ENCODE data around the gene PTGES3. TPM values are rescaled to one million over a fixed set of nuclear protein-coding genes. Genes with fewer than 3 reads are reported as not detected.

Gene PTGES3
- total RNA-seq, 3 donors from 2014 or later: 155 to 223 (median 164) TPM

DNA sequence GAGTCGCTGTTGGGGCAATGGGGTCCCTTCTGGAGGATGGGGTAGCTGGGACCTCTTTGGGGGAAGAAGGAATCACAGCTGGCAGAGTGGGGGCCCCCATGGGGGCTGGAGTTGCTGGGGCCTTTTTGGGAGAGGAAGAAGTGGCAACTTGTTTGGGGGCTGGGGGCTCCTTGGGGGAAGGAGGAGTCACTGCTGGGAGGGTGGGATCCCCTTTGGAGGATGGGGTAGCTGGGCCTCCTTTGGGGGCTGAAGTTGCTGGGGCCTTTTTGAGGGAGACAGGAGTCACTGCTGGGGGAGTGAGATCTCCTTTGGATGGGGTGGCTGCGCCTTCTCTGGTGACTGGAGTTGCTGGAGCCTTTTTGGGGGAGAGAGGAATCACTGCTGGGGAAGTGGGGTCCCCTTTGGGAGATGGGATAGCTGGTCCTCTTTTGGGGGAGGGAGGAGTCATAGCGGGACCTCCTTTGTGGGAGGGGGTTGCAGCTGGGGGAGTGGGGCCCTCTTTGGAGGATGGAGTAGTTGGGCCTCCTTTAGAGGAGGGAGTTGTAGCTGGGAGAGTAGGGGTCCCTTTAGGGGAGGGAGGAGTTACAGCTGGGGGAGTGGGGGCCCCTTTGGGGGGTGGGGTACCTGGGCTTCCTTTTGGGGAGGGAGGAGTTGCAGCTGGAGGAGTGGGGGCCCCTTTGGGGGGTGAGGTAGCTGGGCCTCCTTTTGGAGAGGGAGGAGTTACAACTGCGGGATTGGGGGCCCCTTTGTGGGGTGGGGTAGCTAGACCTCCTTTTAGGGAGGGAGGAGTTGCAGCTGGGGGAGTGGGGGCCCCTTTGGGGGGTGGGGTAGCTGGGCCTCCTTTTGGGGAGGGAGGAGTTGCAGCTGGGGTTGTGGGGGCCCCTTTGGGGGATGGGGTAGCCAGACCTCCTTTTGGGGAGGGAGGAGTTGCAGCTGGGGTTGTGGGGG lies 29.1 kb upstream of the PTGES3 start:
- DNase-seq: no peak
- H3K4me1 ChIP-seq (ENCODE audit: low read depth): peaks cover 22% of the 10 kb centered on the region

DNA sequence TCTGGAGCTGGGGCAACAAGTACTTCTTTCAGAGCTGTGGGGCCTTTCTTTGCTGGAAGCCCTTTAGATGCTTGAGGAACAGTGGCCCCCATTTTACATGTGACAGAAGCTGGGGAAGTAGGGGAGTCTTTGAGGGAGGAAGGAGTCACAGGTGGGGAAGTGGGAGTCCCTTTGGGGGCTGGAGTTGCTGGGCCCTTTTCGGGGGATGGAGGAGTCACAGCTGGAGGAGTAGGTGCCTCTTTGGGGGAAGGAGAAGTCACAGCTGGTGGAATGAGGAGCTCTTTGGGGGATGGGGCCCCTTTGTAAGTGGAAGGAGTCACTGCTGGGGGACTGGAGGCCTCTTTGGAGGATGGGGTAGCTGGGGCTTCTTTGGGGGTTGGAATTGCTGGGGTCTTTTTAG lies 28.4 kb upstream of the PTGES3 start:
- peaks cover 18% of the 10 kb centered on the region for H3K36me3 ChIP-seq (ENCODE audit: low read depth)
- H3K4me1 ChIP-seq (ENCODE audit: low read depth): peaks cover 16% of the 10 kb centered on the region
- TF ChIP-seq, protein P1, sequence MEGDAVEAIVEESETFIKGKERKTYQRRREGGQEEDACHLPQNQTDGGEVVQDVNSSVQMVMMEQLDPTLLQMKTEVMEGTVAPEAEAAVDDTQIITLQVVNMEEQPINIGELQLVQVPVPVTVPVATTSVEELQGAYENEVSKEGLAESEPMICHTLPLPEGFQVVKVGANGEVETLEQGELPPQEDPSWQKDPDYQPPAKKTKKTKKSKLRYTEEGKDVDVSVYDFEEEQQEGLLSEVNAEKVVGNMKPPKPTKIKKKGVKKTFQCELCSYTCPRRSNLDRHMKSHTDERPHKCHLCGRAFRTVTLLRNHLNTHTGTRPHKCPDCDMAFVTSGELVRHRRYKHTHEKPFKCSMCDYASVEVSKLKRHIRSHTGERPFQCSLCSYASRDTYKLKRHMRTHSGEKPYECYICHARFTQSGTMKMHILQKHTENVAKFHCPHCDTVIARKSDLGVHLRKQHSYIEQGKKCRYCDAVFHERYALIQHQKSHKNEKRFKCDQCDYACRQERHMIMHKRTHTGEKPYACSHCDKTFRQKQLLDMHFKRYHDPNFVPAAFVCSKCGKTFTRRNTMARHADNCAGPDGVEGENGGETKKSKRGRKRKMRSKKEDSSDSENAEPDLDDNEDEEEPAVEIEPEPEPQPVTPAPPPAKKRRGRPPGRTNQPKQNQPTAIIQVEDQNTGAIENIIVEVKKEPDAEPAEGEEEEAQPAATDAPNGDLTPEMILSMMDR (IDR thresholded peaks at IDR 0.05): no peak

More for the DNA sequence above, 29.1 kb upstream of the PTGES3 start:
- Histone ChIP-seq H3K4me3 (no peak overlapping the region), H3K36me3 (ENCODE audit: low read depth) (peaks cover 17% of the 10 kb centered on the region), H3K9me3 (no peaks in the 10 kb centered on the region)
- intact Hi-C loops (cut with DNase I, micrococcal nuclease): no loop called here
- no peak for ATAC-seq
- TF ChIP-seq, protein P1 (IDR thresholded peaks at IDR 0.05): no peak

DNA sequence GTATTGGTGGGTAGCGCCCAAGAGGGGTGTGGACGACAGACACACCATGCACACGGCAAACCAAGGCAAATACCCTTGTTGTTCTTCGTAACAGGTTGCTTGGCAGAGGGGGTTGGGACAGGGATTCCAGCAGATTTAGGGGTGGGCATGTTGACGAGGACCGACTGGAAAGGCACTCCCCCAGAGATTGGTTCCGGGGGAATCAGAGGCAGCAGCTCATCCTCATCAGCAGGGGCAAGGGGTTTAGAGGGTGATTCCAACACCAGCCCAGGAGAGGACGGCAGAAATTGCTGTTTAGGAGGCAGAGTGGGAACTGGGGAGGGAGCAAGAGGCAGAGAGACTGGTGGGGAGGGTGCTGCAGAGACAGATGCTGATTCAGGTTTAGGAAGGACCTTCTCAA lies 27.7 kb upstream of the PTGES3 start:
- TF ChIP-seq, protein P1 (IDR thresholded peaks at IDR 0.05): no peak
- ATAC-seq (no peak), DNase-seq (no peak)
- no peak overlapping the region for H3K4me3 ChIP-seq
- peaks cover 12% of the 10 kb centered on the region for H3K4me1 ChIP-seq (ENCODE audit: low read depth)
- no peaks in the 10 kb centered on the region for H3K9me3 ChIP-seq
- H3K36me3 ChIP-seq (ENCODE audit: low read depth): peaks cover 18% of the 10 kb centered on the region
- intact Hi-C loops (cut with DNase I, micrococcal nuclease): no loop called here

More for the DNA sequence above, 28.4 kb upstream of the PTGES3 start:
- H3K4me3 ChIP-seq: no peak overlapping the region
- no peaks in the 10 kb centered on the region for H3K9me3 ChIP-seq
- DNase-seq (no peak), ATAC-seq (no peak)
- intact Hi-C loops (cut with DNase I, micrococcal nuclease): no loop called here

DNA sequence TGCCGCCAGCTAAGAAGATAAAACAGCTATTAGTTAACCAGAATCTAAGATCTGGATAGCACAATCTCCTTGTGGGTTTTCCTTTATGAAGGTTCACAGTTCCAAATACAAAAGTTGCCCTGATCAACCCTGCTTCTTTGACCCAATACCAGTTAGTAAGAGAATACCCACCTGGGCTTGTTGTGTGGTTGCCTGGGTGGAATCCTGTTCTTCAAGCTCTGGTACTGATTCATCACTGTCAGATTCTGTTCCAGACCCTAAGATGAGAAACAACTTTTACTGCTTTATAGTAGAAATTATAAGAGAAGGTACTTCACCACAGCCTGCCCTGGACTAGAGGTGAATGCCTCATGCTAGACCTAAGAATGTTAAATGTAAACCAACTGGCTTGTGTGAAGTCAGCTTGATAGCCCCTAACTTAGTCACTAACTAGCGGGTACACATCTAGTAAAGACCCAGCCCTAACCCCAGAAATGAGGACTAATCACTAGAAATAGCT lies 26.4 kb upstream of the PTGES3 start:
- H3K4me1 ChIP-seq (ENCODE audit: low read depth): peaks cover 2% of the 10 kb centered on the region
- DNase-seq: no peak
- TF ChIP-seq, protein P1 (IDR thresholded peaks at IDR 0.05): no peak
- no peaks in the 10 kb centered on the region for H3K9me3 ChIP-seq
- no peak for ATAC-seq
- intact Hi-C loops (cut with DNase I, micrococcal nuclease): no loop called here
- no peak overlapping the region for H3K4me3 ChIP-seq
- H3K36me3 ChIP-seq (ENCODE audit: low read depth): peaks cover 18% of the 10 kb centered on the region

DNA sequence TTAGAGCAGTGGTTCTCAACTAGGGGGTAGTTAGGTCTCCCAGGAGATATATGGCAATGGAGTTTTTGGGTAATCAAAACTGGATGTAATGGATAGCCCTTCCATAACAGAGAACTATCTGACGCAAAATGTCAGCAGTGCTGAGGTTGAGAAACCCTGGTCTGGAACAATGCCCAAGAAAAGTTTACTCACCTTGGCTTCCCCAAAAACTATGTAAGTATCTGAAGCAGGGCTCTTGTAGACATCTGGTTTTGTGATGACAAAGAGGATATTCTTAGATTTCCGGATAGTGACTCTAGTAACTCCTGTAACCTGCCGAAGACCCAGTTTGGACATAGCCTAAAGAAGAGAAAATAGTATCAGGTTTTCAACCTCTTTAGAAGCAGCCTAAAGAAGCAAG lies 25.3 kb upstream of the PTGES3 start:
- TF ChIP-seq, protein P1 (IDR thresholded peaks at IDR 0.05): no peak
- H3K9me3 ChIP-seq: no peaks in the 10 kb centered on the region
- intact Hi-C loops (cut with DNase I, micrococcal nuclease): no loop called here
- ATAC-seq (no peak), DNase-seq (no peak)
- peaks cover 18% of the 10 kb centered on the region for H3K36me3 ChIP-seq (ENCODE audit: low read depth)
- no peaks in the 10 kb centered on the region for H3K4me1 ChIP-seq (ENCODE audit: low read depth)
- H3K4me3 ChIP-seq: no peak overlapping the region

Data from mucosa of descending colon (tissue), 3 donors.